Natural killer cell (primary cell): Measurements from ENCODE around the gene GRID2. TPM values are rescaled to one million over a fixed set of nuclear protein-coding genes. Genes with fewer than 3 reads are reported as not detected.

Experiments used
- ATAC-seq, 3 donors: fragments of 150-1000 bp in 2 of 3; fragments of 200-7000 bp in 1 of 3; cut with Tn5 transposase; 1 replicate in 1 of 3; 2 replicates in 2 of 3; pipeline ENCODE4 v1.10.0; 2021; ENCODE audit warnings: mild to moderate bottlenecking in 2 of 3, moderate library complexity in 2 of 3
- DNase-seq, 2 donors: peaks; one replicate each; pipeline versions ENCODE4 v3.0.0 to v3.0.0-alpha.2; 2013 to 2021; ENCODE audit warnings: mixed read lengths in 1 of 2
- H3K27ac ChIP-seq: one replicate; pipeline ENCODE4 v1.5.1; 2013; ENCODE audit warnings: mild to moderate bottlenecking, low read length
- H3K27me3 ChIP-seq: one replicate; pipeline ENCODE4 v1.6.1; 2013; ENCODE audit warnings: low read length; ENCODE audit not compliant: control insufficient read depth, insufficient read depth
- H3K36me3 ChIP-seq: one replicate; pipeline ENCODE4 v1.6.1; 2013; ENCODE audit warnings: low read length; ENCODE audit not compliant: control insufficient read depth, insufficient read depth
- H3K4me1 ChIP-seq: one replicate; pipeline ENCODE4 v1.6.1; 2013; ENCODE audit warnings: low read length; ENCODE audit not compliant: control insufficient read depth, insufficient read depth
- H3K4me3 ChIP-seq: one replicate; pipeline ENCODE4 v1.5.1; 2013; ENCODE audit warnings: low read length
- H3K9me3 ChIP-seq: one replicate; pipeline ENCODE4 v1.6.1; 2013; ENCODE audit warnings: low read length; ENCODE audit not compliant: control insufficient read depth, insufficient read depth
- H3K27ac Mint-ChIP-seq, 2 donors: one replicate each; pipeline ENCODE4 v1.8.0; 2022; ENCODE audit warnings: mild to moderate bottlenecking in 2 of 2, mixed read lengths in 2 of 2, moderate library complexity in 1 of 2
- H3K27me3 Mint-ChIP-seq, 2 donors: one replicate each; pipeline ENCODE4 v1.8.0; 2022; ENCODE audit warnings: low read depth in 2 of 2, mixed read lengths in 2 of 2
- H3K36me3 Mint-ChIP-seq: one replicate; pipeline ENCODE4 v1.8.0; 2022; ENCODE audit warnings: mixed read lengths
- H3K4me1 Mint-ChIP-seq, 2 donors: one replicate each; pipeline ENCODE4 v1.8.0; 2022; ENCODE audit warnings: mixed read lengths in 2 of 2
- H3K4me3 Mint-ChIP-seq: one replicate; pipeline ENCODE4 v1.8.0; 2022; ENCODE audit warnings: mild to moderate bottlenecking, moderate library complexity, mixed read lengths
- H3K9me3 Mint-ChIP-seq, 2 donors: one replicate each; pipeline ENCODE4 v1.8.0; 2022; ENCODE audit warnings: mixed read lengths in 2 of 2
- CTCF ChIP-seq: fragments of 200-600 bp; IDR thresholded peaks from one replicate; pipeline ENCODE4 v1.8.0; 2022; ENCODE audit warnings: antibody characterized with exemption
- WGBS: methylation state at CpG from one replicate; pipeline ENCODE4 v1.1.7; 2013; ENCODE audit warnings: missing lambda C conversion rate; ENCODE audit not compliant: insufficient coverage; 5-methylcytosine and 5-hydroxymethylcytosine counted together
- intact Hi-C: fragments of 100-400 bp; cut with micrococcal nuclease; formaldehyde crosslinking; loops from one replicate; pipeline ENCODE4 v1.14.2; 2022
- total RNA-seq, 4 donors: library from RNA; stranded (reverse); fragments of 120-200 nt in 1 of 4; gene quantifications; one replicate each; pipeline versions ENCODE4 v1.2.3 to v1.2.4, GENCODE V29; 2013 to 2022

The GRID2 gene
- total RNA-seq, 3 donors from 2014 or later (not counting 1 experiment from before 2014, with no cell fraction given) = not detected

GRCh38 chr4:93658443-93658842, 1354.7 kb downstream of the GRID2 start:
- Histone ChIP-seq H3K27me3 (no peaks in the 10 kb centered on the region), H3K4me3 (no peak overlapping the region), H3K27ac (no peak overlapping the region), H3K9me3 (no peaks in the 10 kb centered on the region), H3K36me3 (no peaks in the 10 kb centered on the region), H3K4me1 (no peaks in the 10 kb centered on the region)
- Mint-ChIP-seq H3K9me3 (peaks cover 9 to 15% of the 10 kb centered on the region in 2 donors), H3K4me3 (no peak overlapping the region), H3K4me1 (no peaks in the 10 kb centered on the region), H3K36me3 (no peaks in the 10 kb centered on the region), H3K27me3 (no peaks in the 10 kb centered on the region), H3K27ac (no peak overlapping the region)
- ATAC-seq (no peak), DNase-seq (no peak)
- 88% methylated on average over 2 of the region's 3 CpGs for WGBS
- intact Hi-C loops = no loop called here
- no peak for TF ChIP-seq CTCF

GRCh38 chr4:93659629-93660028, 1355.9 kb downstream of the GRID2 start:
- DNase-seq (no peak), ATAC-seq (no peak)
- no peaks in the 10 kb centered on the region for H3K36me3 Mint-ChIP-seq
- H3K4me1 ChIP-seq = no peaks in the 10 kb centered on the region
- peaks cover 11 to 20% of the 10 kb centered on the region in 2 donors for H3K9me3 Mint-ChIP-seq
- H3K9me3 ChIP-seq = no peaks in the 10 kb centered on the region
- H3K27me3 ChIP-seq = no peaks in the 10 kb centered on the region
- no peak overlapping the region for H3K4me3 ChIP-seq
- H3K27ac ChIP-seq = no peak overlapping the region
- H3K36me3 ChIP-seq = no peaks in the 10 kb centered on the region
- no peak overlapping the region for H3K4me3 Mint-ChIP-seq
- TF ChIP-seq CTCF = no peak
- no peaks in the 10 kb centered on the region for H3K4me1 Mint-ChIP-seq
- intact Hi-C loops = no loop called here
- no CpG with 5 or more reads among the region's 2 CpGs for WGBS
- no peaks in the 10 kb centered on the region for H3K27me3 Mint-ChIP-seq
- H3K27ac Mint-ChIP-seq = no peak overlapping the region

- no peak overlapping the region for H3K27ac ChIP-seq
- H3K4me3 ChIP-seq = no peak overlapping the region
- WGBS = 100% methylated on average over 2 of the region's 3 CpGs
- intact Hi-C loops = no loop called here
- Mint-ChIP-seq H3K4me3 (no peak overlapping the region), H3K27ac (no peak overlapping the region), H3K9me3 (peaks cover 11 to 19% of the 10 kb centered on the region in 2 donors), H3K36me3 (no peaks in the 10 kb centered on the region), H3K4me1 (no peaks in the 10 kb centered on the region), H3K27me3 (no peaks in the 10 kb centered on the region)
- no peak for ATAC-seq
- no peaks in the 10 kb centered on the region for H3K9me3 ChIP-seq
- DNase-seq = no peak
- no peaks in the 10 kb centered on the region for H3K27me3 ChIP-seq
- no peaks in the 10 kb centered on the region for H3K36me3 ChIP-seq
- H3K4me1 ChIP-seq = no peaks in the 10 kb centered on the region
- TF ChIP-seq CTCF = no peak
These were observed 1356.3 kb downstream of the GRID2 start for GRCh38 chr4:93660036-93660435.

- no peak for TF ChIP-seq CTCF
- Histone ChIP-seq H3K4me1 (no peaks in the 10 kb centered on the region), H3K27me3 (no peaks in the 10 kb centered on the region), H3K9me3 (no peaks in the 10 kb centered on the region), H3K4me3 (no peak overlapping the region), H3K27ac (no peak overlapping the region), H3K36me3 (no peaks in the 10 kb centered on the region)
- peaks cover 6% of the 10 kb centered on the region for H3K36me3 Mint-ChIP-seq
- peaks cover 17 to 18% of the 10 kb centered on the region in 2 donors for H3K9me3 Mint-ChIP-seq
- no peak overlapping the region for H3K27ac Mint-ChIP-seq
- H3K4me3 Mint-ChIP-seq = no peak overlapping the region
- ATAC-seq (no peak), DNase-seq (no peak)
- no peaks in the 10 kb centered on the region for H3K27me3 Mint-ChIP-seq
- intact Hi-C loops = no loop called here
- 92% methylated on average over 2 of the region's 2 CpGs for WGBS
- no peaks in the 10 kb centered on the region for H3K4me1 Mint-ChIP-seq
These were observed 1366.7 kb downstream of the GRID2 start for GRCh38 chr4:93670434-93670833.
